ENCODE measurements around the gene SULT1C2. TPM values are rescaled to one million over a fixed set of nuclear protein-coding genes. Genes with fewer than 3 reads are reported as not detected.

The SULT1C2 gene
- total RNA-seq, 1 donor from 2014 or later: 0.23 TPM

- Histone ChIP-seq H3K27ac (ENCODE audit: low read depth, low read length) (no peak overlapping the region), H3K4me2 (ENCODE audit: low read length) (no peak overlapping the region), H3K36me3 (ENCODE audit: insufficient read depth, low read length) (no peaks in the 10 kb centered on the region), H3K4me1 (ENCODE audit: insufficient read depth, low read length) (no peaks in the 10 kb centered on the region), H2AFZ (ENCODE audit: low read depth, low read length) (no peak overlapping the region), H4K20me1 (ENCODE audit: insufficient read depth, low read length) (no peaks in the 10 kb centered on the region), H3K27me3 (ENCODE audit: insufficient read depth, low read length) (peaks cover 8% of the 10 kb centered on the region), H3K9ac (ENCODE audit: low read length) (no peak overlapping the region), H3K4me3 (ENCODE audit: insufficient read depth, low read depth, low read length) (no peak overlapping the region), H3K79me2 (ENCODE audit: insufficient read depth, low read length) (no peaks in the 10 kb centered on the region), H3K9me3 (ENCODE audit: insufficient read depth, low read depth, low read length) (no peaks in the 10 kb centered on the region)
- FAIRE-seq (no peak), DNase-seq (ENCODE audit: low read depth) (no peak)
- peaks cover 5% of the 10 kb centered on the region for H3K4me1 Mint-ChIP-seq (ENCODE audit: low read depth, unreplicated experiment)
- H3K9me3 Mint-ChIP-seq (ENCODE audit: unreplicated experiment): no peaks in the 10 kb centered on the region
- no peak overlapping the region for H3K4me3 Mint-ChIP-seq (ENCODE audit: unreplicated experiment)
- TF ChIP-seq CTCF (IDR thresholded peaks at IDR 0.05; ENCODE audit: insufficient read depth, low read depth, low read length) (no peak), EZH2 (IDR thresholded peaks at IDR 0.05; ENCODE audit: insufficient read depth, low read length) (no peak)
- H3K27ac Mint-ChIP-seq (ENCODE audit: unreplicated experiment): no peak overlapping the region
- no peaks in the 10 kb centered on the region for H3K36me3 Mint-ChIP-seq (ENCODE audit: low read depth, unreplicated experiment)
- peaks cover 4% of the 10 kb centered on the region for H3K27me3 Mint-ChIP-seq (ENCODE audit: low read depth, unreplicated experiment)
Observed at GRCh38 chr2:108349571-108349928, 60.9 kb downstream of the SULT1C2 start.

- H2AFZ ChIP-seq (ENCODE audit: low read depth, low read length): no peak overlapping the region
- Mint-ChIP-seq H3K9me3 (ENCODE audit: unreplicated experiment) (no peaks in the 10 kb centered on the region), H3K4me1 (ENCODE audit: low read depth, unreplicated experiment) (peaks cover 5% of the 10 kb centered on the region), H3K27ac (ENCODE audit: unreplicated experiment) (no peak overlapping the region), H3K36me3 (ENCODE audit: low read depth, unreplicated experiment) (no peaks in the 10 kb centered on the region), H3K4me3 (ENCODE audit: unreplicated experiment) (no peak overlapping the region), H3K27me3 (ENCODE audit: low read depth, unreplicated experiment) (peaks cover 4% of the 10 kb centered on the region)
- H3K79me2 ChIP-seq (ENCODE audit: insufficient read depth, low read length): no peaks in the 10 kb centered on the region
- DNase-seq (ENCODE audit: low read depth) (no peak), FAIRE-seq (no peak)
- H3K9ac ChIP-seq (ENCODE audit: low read length): no peak overlapping the region
- H4K20me1 ChIP-seq (ENCODE audit: insufficient read depth, low read length): no peaks in the 10 kb centered on the region
- no peaks in the 10 kb centered on the region for H3K4me1 ChIP-seq (ENCODE audit: insufficient read depth, low read length)
- H3K4me2 ChIP-seq (ENCODE audit: low read length): no peak overlapping the region
- H3K36me3 ChIP-seq (ENCODE audit: insufficient read depth, low read length): no peaks in the 10 kb centered on the region
- TF ChIP-seq EZH2 (IDR thresholded peaks at IDR 0.05; ENCODE audit: insufficient read depth, low read length) (no peak), CTCF (IDR thresholded peaks at IDR 0.05; ENCODE audit: insufficient read depth, low read depth, low read length) (no peak)
- no peak overlapping the region for H3K27ac ChIP-seq (ENCODE audit: low read depth, low read length)
- H3K4me3 ChIP-seq (ENCODE audit: insufficient read depth, low read depth, low read length): no peak overlapping the region
- no peaks in the 10 kb centered on the region for H3K9me3 ChIP-seq (ENCODE audit: insufficient read depth, low read depth, low read length)
- no peaks in the 10 kb centered on the region for H3K27me3 ChIP-seq (ENCODE audit: insufficient read depth, low read length)
Observed at GRCh38 chr2:108351889-108352288, 63.2 kb downstream of the SULT1C2 start.

- Histone ChIP-seq H3K4me1 (ENCODE audit: insufficient read depth, low read length) (no peaks in the 10 kb centered on the region), H3K9ac (ENCODE audit: low read length) (no peak overlapping the region), H3K27me3 (ENCODE audit: insufficient read depth, low read length) (no peaks in the 10 kb centered on the region), H3K9me3 (ENCODE audit: insufficient read depth, low read depth, low read length) (no peaks in the 10 kb centered on the region), H3K27ac (ENCODE audit: low read depth, low read length) (no peak overlapping the region), H3K36me3 (ENCODE audit: insufficient read depth, low read length) (no peaks in the 10 kb centered on the region), H2AFZ (ENCODE audit: low read depth, low read length) (no peak overlapping the region), H3K4me2 (ENCODE audit: low read length) (no peak overlapping the region), H4K20me1 (ENCODE audit: insufficient read depth, low read length) (no peaks in the 10 kb centered on the region), H3K79me2 (ENCODE audit: insufficient read depth, low read length) (no peaks in the 10 kb centered on the region), H3K4me3 (ENCODE audit: insufficient read depth, low read depth, low read length) (no peak overlapping the region)
- no peak for DNase-seq (ENCODE audit: low read depth)
- Mint-ChIP-seq H3K27ac (ENCODE audit: unreplicated experiment) (no peak overlapping the region), H3K36me3 (ENCODE audit: low read depth, unreplicated experiment) (no peaks in the 10 kb centered on the region), H3K27me3 (ENCODE audit: low read depth, unreplicated experiment) (peaks cover under 1% of the 10 kb centered on the region), H3K4me1 (ENCODE audit: low read depth, unreplicated experiment) (peaks cover 5% of the 10 kb centered on the region), H3K4me3 (ENCODE audit: unreplicated experiment) (no peak overlapping the region), H3K9me3 (ENCODE audit: unreplicated experiment) (no peaks in the 10 kb centered on the region)
- no peak for FAIRE-seq
- TF ChIP-seq EZH2 (IDR thresholded peaks at IDR 0.05; ENCODE audit: insufficient read depth, low read length) (no peak), CTCF (IDR thresholded peaks at IDR 0.05; ENCODE audit: insufficient read depth, low read depth, low read length) (no peak)
Observed at GRCh38 chr2:108354136-108354535, 65.4 kb downstream of the SULT1C2 start.

All from astrocyte (in vitro differentiated cells and primary cell).